HepG2 (cell line): ENCODE data around the gene PLEKHG2. TPM values are rescaled to one million over a fixed set of nuclear protein-coding genes. Genes with fewer than 3 reads are reported as not detected.

Experiments used
- BCL6 ChIP-seq: IDR thresholded peaks from 2 replicates; pipeline ENCODE4 v1.6.1; 2016; ENCODE audit warnings: missing genetic modification reagents, missing compliant biosample characterization
- BORCS8-MEF2B ChIP-seq: sonication (generic); formaldehyde crosslinking; IDR thresholded peaks from 2 replicates; pipeline ENCODE4 v1.8.0; 2022; ENCODE audit warnings: mild to moderate bottlenecking, missing genetic modification reagents
- CREB1 ChIP-seq, 2 experiments: fragments of 450-650 bp in 1 of 2; IDR thresholded peaks; 2 replicates each; pipeline ENCODE4 v1.6.1; 2016 to 2017; ENCODE audit warnings: control low read depth in 1 of 2, mild to moderate bottlenecking in 1 of 2, missing compliant biosample characterization in 1 of 2, missing genetic modification characterization in 1 of 2
- DNMT1 ChIP-seq: sonication (generic); formaldehyde crosslinking; IDR thresholded peaks from 2 replicates; pipeline ENCODE4 v1.5.1; 2020; ENCODE audit warnings: mild to moderate bottlenecking, missing genetic modification reagents
- GLMP ChIP-seq: sonication (generic); formaldehyde crosslinking; IDR thresholded peaks from 2 replicates; pipeline ENCODE4 v1.9.0; 2021; ENCODE audit warnings: missing genetic modification reagents, mild to moderate bottlenecking, borderline replicate concordance
- MLX ChIP-seq: IDR thresholded peaks from 2 replicates; pipeline ENCODE4 v1.6.1; 2016
- PAXIP1 ChIP-seq: sonication (generic); formaldehyde crosslinking; conservative IDR thresholded peaks from 2 replicates; pipeline ENCODE4 v1.4.0; 2020; ENCODE audit warnings: mild to moderate bottlenecking, missing genetic modification reagents, moderate library complexity
- RFX1 ChIP-seq: fragments of 450-650 bp; IDR thresholded peaks from 2 replicates; pipeline ENCODE4 v1.6.1; 2017
- RNF2 ChIP-seq: fragments of 450-650 bp; conservative IDR thresholded peaks from 2 replicates; pipeline ENCODE4 v1.6.1; 2016; ENCODE audit warnings: low read depth
- TFAP4 ChIP-seq: sonication (generic); IDR thresholded peaks from 2 replicates; pipeline ENCODE4 v1.6.1; 2016; ENCODE audit warnings: low read depth, borderline replicate concordance
- TMF1 ChIP-seq: sonication (generic); formaldehyde crosslinking; IDR thresholded peaks from 2 replicates; pipeline ENCODE4 v1.8.1; 2022; ENCODE audit warnings: low read depth, missing genetic modification reagents
- TSC22D2 ChIP-seq: sonication (generic); formaldehyde crosslinking; IDR thresholded peaks from 2 replicates; pipeline ENCODE4 v1.5.1; 2020; ENCODE audit warnings: missing genetic modification reagents, mild to moderate bottlenecking, borderline replicate concordance
- ZC3H4 ChIP-seq: sonication (generic); formaldehyde crosslinking; IDR thresholded peaks from 2 replicates; pipeline ENCODE4 v1.4.0; 2020; ENCODE audit warnings: missing genetic modification reagents, borderline replicate concordance
- ZNF160 ChIP-seq: sonication (generic); formaldehyde crosslinking; IDR thresholded peaks from 2 replicates; pipeline ENCODE4 v1.8.0; 2022; ENCODE audit warnings: mild to moderate bottlenecking, inconsistent platforms, missing genetic modification reagents
- ZNF367 ChIP-seq: sonication (generic); formaldehyde crosslinking; IDR thresholded peaks from 2 replicates; pipeline ENCODE4 v1.4.0; 2020; ENCODE audit warnings: missing genetic modification reagents, borderline replicate concordance
- ZNF547 ChIP-seq: sonication (generic); formaldehyde crosslinking; IDR thresholded peaks from 2 replicates; pipeline ENCODE4 v1.5.1; 2020; ENCODE audit warnings: mild to moderate bottlenecking, missing genetic modification reagents
- ZNF556 ChIP-seq: sonication (generic); formaldehyde crosslinking; IDR thresholded peaks from 2 replicates; pipeline ENCODE4 v1.4.0; 2020; ENCODE audit warnings: mild to moderate bottlenecking, missing genetic modification reagents, borderline replicate concordance
- ZNF558 ChIP-seq: sonication (generic); formaldehyde crosslinking; IDR thresholded peaks from 2 replicates; pipeline ENCODE4 v1.9.0; 2022; ENCODE audit warnings: mild to moderate bottlenecking, missing genetic modification reagents, borderline replicate concordance
- ZNF839 ChIP-seq: sonication (generic); formaldehyde crosslinking; IDR thresholded peaks from 2 replicates; pipeline ENCODE4 v1.4.0; 2020; ENCODE audit warnings: missing genetic modification reagents, mild to moderate bottlenecking, borderline replicate concordance
- polyA plus RNA-seq, 8 experiments: library from polyadenylated mRNA; depleted of rRNA in 3 of 8; stranded (reverse) in 7 of 8; unstranded in 1 of 8; fragments of >200 nt; fragmentation: Illumina TruSeq in 4 of 8; extraction: Trizol in 4 of 8; gene quantifications; 2 replicates each; pipeline versions ENCODE4 v1.2.1 to v1.2.3, GENCODE V29; 2011 to 2016; ENCODE audit warnings: low read depth in 4 of 8, missing spikeins in 1 of 8, mixed read lengths in 1 of 8; ENCODE audit not compliant: insufficient read depth in 1 of 8
- total RNA-seq, 5 experiments: library from RNA; depleted of rRNA; stranded (reverse); fragments of >200 nt; fragmentation: Illumina TruSeq; extraction: Trizol; gene quantifications; 2 replicates each; pipeline ENCODE4 v1.2.3, GENCODE V29; 2016; ENCODE audit warnings: low read depth in 1 of 5
- TF ChIP-seq, protein P1 (sequence below): sonication (generic); formaldehyde crosslinking; IDR thresholded peaks from 2 replicates; pipeline ENCODE4 v1.4.0; 2020; ENCODE audit warnings: missing genetic modification reagents, mild to moderate bottlenecking, borderline replicate concordance
- TF ChIP-seq, protein P2 (sequence below): sonication (generic); formaldehyde crosslinking; IDR thresholded peaks from 2 replicates; pipeline ENCODE4 v1.8.0; 2022; ENCODE audit warnings: low read depth, missing genetic modification reagents

Gene PLEKHG2
- total and polyA plus RNA-seq, 2 of the 13 experiments (the other 11 are each of a cell fraction or from before 2014, with no cell fraction given): 3.6 to 6.8 TPM

DNA sequence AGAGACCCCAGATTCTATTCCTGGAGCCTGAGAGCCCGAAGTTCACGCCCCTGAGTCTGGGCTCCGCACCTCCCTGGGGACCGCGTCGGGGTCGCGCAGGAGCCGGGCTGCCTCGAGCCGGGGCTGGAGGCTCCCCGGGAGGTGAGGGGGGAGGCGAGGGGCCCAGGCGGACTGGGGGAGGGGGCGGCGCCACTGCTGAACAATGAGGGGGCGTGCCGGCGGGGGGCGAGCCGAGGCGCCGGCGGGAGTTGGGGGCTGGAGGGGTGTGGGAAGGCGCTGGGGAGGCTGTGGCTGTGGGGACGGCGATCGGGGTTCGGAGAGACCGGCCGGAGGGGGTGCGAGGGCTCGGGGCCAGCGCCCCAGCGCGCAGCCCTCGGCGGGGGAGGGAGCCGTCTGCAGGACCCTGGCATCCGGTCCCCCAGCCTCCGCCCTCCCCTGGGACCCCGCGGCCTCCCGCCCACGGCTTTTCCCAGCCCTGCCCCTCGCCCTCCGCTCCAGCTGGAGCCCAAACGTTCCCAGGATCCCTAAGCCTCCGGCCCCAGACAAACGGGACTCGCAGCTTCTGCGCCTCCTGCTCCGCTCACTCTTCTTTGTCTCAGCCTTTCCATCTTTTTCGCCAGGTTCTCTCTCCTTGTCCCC lies 922 bp downstream of the PLEKHG2 start (continued):
- no peak for TF ChIP-seq RNF2
- no peak for TF ChIP-seq DNMT1 (CRISPR knock-in tag)
- TF ChIP-seq BCL6 (CRISPR knock-in tag): no peak
- no peak for TF ChIP-seq ZNF839 (CRISPR knock-in tag)
- no peak for TF ChIP-seq ZNF547
- no peak for TF ChIP-seq ZNF558 (CRISPR knock-in tag)
- TF ChIP-seq, protein P1, sequence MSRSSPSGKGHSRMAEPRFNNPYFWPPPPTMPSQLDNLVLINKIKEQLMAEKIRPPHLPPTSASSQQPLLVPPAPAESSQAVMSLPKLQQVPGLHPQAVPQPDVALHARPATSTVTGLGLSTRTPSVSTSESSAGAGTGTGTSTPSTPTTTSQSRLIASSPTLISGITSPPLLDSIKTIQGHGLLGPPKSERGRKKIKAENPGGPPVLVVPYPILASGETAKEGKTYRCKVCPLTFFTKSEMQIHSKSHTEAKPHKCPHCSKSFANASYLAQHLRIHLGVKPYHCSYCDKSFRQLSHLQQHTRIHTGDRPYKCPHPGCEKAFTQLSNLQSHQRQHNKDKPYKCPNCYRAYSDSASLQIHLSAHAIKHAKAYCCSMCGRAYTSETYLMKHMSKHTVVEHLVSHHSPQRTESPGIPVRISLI (CRISPR knock-in tag): no peak
- no peak for TF ChIP-seq ZNF556 (CRISPR knock-in tag)
- TF ChIP-seq, protein P2, sequence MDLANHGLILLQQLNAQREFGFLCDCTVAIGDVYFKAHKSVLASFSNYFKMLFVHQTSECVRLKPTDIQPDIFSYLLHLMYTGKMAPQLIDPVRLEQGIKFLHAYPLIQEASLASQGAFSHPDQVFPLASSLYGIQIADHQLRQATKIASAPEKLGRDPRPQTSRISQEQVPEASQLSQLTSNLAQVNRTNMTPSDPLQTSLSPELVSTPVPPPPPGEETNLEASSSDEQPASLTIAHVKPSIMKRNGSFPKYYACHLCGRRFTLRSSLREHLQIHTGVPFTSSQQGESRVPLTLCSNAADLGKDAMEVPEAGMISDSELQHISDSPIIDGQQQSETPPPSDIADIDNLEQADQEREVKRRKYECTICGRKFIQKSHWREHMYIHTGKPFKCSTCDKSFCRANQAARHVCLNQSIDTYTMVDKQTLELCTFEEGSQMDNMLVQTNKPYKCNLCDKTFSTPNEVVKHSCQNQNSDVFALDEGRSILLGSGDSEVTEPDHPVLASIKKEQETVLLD (CRISPR knock-in tag): no peak
- no peak for TF ChIP-seq PAXIP1 (CRISPR knock-in tag)
- TF ChIP-seq ZC3H4 (CRISPR knock-in tag): no peak
- TF ChIP-seq TFAP4: peak; percentile 71; the same call in 1 of the 2 replicates
- no peak for TF ChIP-seq ZNF160 (CRISPR knock-in tag)
- TF ChIP-seq MLX: no peak
- no peak for TF ChIP-seq RFX1
- no peak for TF ChIP-seq TSC22D2
- no peak for TF ChIP-seq GLMP (CRISPR knock-in tag)
- no peak; the same call in 1 of the 2 replicates for TF ChIP-seq ZNF367
- no peak for TF ChIP-seq BORCS8-MEF2B (CRISPR knock-in tag)
- no peak for TF ChIP-seq TMF1 (CRISPR knock-in tag)
- no peak for TF ChIP-seq CREB1 (IDR thresholded peaks at IDR 0.05)
- TF ChIP-seq CREB1 (CRISPR knock-in tag; IDR thresholded peaks at IDR 0.05): no peak
